ENCODE data around the gene SLC40A1.

The SLC40A1 gene

GRCh38 chr2:189512879-189513278 is 67.7 kb downstream of the SLC40A1 start:
- POLR2A ChIA-PET = no interaction called here
- no peak for TF ChIP-seq CTCF (IDR thresholded peaks at IDR 0.05; ENCODE audit: insufficient read depth, low read length, missing control alignments)
- no peak overlapping the region for H3K4me3 ChIP-seq (ENCODE audit: low read depth, low read length)
- CTCF ChIA-PET = no interaction called here
- DNase-seq (ENCODE audit: low read depth, low spot score) = no peak

- TF ChIP-seq CTCF (IDR thresholded peaks at IDR 0.05; ENCODE audit: insufficient read depth, low read length, missing control alignments) = no peak
- no peak overlapping the region for H3K4me3 ChIP-seq (ENCODE audit: low read depth, low read length)
- POLR2A ChIA-PET = no interaction called here
- CTCF ChIA-PET = no interaction called here
- DNase-seq (ENCODE audit: low read depth, low spot score) = no peak
Measured at GRCh38 chr2:189511960-189512319, 68.6 kb downstream of the SLC40A1 start.

- ChIA-PET CTCF (no interaction called here), POLR2A (no interaction called here)
- no peak for TF ChIP-seq CTCF (IDR thresholded peaks at IDR 0.05; ENCODE audit: insufficient read depth, low read length, missing control alignments)
- no peak for DNase-seq (ENCODE audit: low read depth, low spot score)
- H3K4me3 ChIP-seq (ENCODE audit: low read depth, low read length) = no peak overlapping the region
Measured at GRCh38 chr2:189511210-189511959, 69.2 kb downstream of the SLC40A1 start.

All from AG04449 (cell line).